Neural crest cell (in vitro differentiated cells): ENCODE data around the gene ST6GALNAC5. TPM values are rescaled to one million over a fixed set of nuclear protein-coding genes. Genes with fewer than 3 reads are reported as not detected.
A peak's percentile ranks its signal among the peaks of the same experiment; 100 is the strongest.

Experiments
- DNase-seq: peaks from one replicate; pipeline ENCODE4 v3.0.0; 2021; ENCODE audit warnings: low read depth, mixed read lengths, low spot score
- H3K27ac Mint-ChIP-seq: one replicate; pipeline ENCODE4 v1.8.0; 2021; ENCODE audit warnings: mild to moderate bottlenecking, mixed read lengths; ENCODE audit not compliant: unreplicated experiment
- H3K27me3 Mint-ChIP-seq: 2 replicates; pipeline ENCODE4 v1.8.0; 2021; ENCODE audit warnings: low read depth, mild to moderate bottlenecking, mixed read lengths
- H3K36me3 Mint-ChIP-seq: 2 replicates; pipeline ENCODE4 v1.8.0; 2021; ENCODE audit warnings: low read depth, mild to moderate bottlenecking, mixed read lengths
- H3K4me1 Mint-ChIP-seq: 2 replicates; pipeline ENCODE4 v1.8.0; 2021; ENCODE audit warnings: mixed read lengths
- H3K4me3 Mint-ChIP-seq: one replicate; pipeline ENCODE4 v1.8.0; 2021; ENCODE audit warnings: mild to moderate bottlenecking, mixed read lengths
- H3K9me3 Mint-ChIP-seq: 2 replicates; pipeline ENCODE4 v1.8.0; 2021; ENCODE audit warnings: mixed read lengths
- total RNA-seq: library from RNA; stranded (reverse); gene quantifications from 2 replicates; pipeline ENCODE4 v1.2.1, GENCODE V29; 2021
- TF ChIP-seq, protein P1 (sequence below): fragments of 200-600 bp; sonication (generic); conservative IDR thresholded peaks from 2 replicates; pipeline ENCODE4 v1.5.0; 2021; ENCODE audit warnings: antibody characterized with exemption, mild to moderate bottlenecking

ST6GALNAC5 gene
- total RNA-seq, 1 donor from 2014 or later: 45.6 TPM

DNA sequence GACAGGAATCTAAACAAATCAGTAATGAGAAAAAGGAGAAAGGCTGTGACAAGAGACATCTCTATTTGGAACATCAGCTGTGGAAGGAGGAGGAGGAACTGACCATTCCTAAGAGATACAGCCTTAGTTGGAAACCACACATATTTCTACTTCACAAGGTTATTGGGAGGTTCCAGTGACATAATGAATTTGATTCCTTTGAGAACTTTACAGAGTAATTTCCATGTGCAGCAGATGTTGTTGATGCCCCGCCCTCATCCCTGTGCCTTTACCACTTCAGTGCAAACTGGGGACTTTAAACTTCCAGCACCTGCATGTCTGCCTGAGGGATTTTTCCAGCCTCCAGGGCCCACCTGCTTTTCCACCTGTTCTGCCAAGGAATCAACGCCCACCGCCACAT is 9.3 kb upstream of the ST6GALNAC5 start:
- Mint-ChIP-seq H3K27ac (no peak overlapping the region), H3K36me3 (no peaks in the 10 kb centered on the region), H3K27me3 (no peaks in the 10 kb centered on the region), H3K9me3 (peaks cover 4% of the 10 kb centered on the region), H3K4me3 (no peak overlapping the region), H3K4me1 (peaks cover 16% of the 10 kb centered on the region)
- TF ChIP-seq, protein P1, sequence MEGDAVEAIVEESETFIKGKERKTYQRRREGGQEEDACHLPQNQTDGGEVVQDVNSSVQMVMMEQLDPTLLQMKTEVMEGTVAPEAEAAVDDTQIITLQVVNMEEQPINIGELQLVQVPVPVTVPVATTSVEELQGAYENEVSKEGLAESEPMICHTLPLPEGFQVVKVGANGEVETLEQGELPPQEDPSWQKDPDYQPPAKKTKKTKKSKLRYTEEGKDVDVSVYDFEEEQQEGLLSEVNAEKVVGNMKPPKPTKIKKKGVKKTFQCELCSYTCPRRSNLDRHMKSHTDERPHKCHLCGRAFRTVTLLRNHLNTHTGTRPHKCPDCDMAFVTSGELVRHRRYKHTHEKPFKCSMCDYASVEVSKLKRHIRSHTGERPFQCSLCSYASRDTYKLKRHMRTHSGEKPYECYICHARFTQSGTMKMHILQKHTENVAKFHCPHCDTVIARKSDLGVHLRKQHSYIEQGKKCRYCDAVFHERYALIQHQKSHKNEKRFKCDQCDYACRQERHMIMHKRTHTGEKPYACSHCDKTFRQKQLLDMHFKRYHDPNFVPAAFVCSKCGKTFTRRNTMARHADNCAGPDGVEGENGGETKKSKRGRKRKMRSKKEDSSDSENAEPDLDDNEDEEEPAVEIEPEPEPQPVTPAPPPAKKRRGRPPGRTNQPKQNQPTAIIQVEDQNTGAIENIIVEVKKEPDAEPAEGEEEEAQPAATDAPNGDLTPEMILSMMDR: no peak
- no peak for DNase-seq

DNA sequence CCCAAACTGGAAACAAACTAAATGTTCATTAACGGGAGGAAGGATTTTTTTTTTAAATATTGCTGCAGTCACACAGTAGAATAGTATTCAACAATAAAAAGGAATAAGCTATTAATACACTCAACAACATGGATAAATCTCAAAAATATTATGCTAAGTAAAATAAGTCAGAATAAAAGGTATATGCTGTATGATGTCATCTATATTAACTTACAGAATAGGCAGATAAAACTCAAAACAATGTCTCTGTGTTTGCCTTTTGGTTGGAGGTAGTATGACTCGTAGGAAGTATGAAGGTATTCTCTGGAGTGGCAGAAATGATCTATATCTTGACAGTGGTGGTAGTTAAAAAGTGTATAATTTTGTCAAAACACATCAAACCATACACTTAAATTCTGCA is 6.1 kb upstream of the ST6GALNAC5 start:
- no peaks in the 10 kb centered on the region for H3K36me3 Mint-ChIP-seq
- peaks cover 18% of the 10 kb centered on the region for H3K4me1 Mint-ChIP-seq
- DNase-seq: no peak
- no peak overlapping the region for H3K4me3 Mint-ChIP-seq
- H3K27me3 Mint-ChIP-seq: no peaks in the 10 kb centered on the region
- no peak overlapping the region for H3K27ac Mint-ChIP-seq
- TF ChIP-seq, protein P1: no peak
- peaks cover 4% of the 10 kb centered on the region for H3K9me3 Mint-ChIP-seq

DNA sequence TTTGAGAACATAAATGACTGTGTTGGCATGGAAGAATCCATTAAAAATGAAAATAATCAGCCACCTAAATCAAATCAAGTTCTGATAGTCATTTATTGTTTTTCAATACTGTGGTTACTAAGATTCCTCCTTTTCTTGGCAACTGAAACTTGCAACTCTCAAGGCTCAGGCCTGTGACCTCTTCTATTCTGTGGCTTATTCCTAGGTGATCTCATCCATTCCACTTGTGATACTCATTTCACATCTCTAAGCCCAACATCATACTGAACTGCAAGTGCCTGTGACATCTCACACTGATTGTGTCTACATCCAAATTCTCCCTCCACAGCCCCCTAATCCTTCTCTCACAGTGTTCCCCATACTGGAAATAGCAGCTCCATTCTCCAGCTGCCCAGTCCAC is 4.8 kb upstream of the ST6GALNAC5 start:
- TF ChIP-seq, protein P1: no peak
- peaks cover 22% of the 10 kb centered on the region for H3K4me1 Mint-ChIP-seq
- peaks cover 4% of the 10 kb centered on the region for H3K9me3 Mint-ChIP-seq
- no peak overlapping the region for H3K27ac Mint-ChIP-seq
- no peaks in the 10 kb centered on the region for H3K36me3 Mint-ChIP-seq
- DNase-seq: no peak
- H3K27me3 Mint-ChIP-seq: no peaks in the 10 kb centered on the region
- H3K4me3 Mint-ChIP-seq: no peak overlapping the region

DNA sequence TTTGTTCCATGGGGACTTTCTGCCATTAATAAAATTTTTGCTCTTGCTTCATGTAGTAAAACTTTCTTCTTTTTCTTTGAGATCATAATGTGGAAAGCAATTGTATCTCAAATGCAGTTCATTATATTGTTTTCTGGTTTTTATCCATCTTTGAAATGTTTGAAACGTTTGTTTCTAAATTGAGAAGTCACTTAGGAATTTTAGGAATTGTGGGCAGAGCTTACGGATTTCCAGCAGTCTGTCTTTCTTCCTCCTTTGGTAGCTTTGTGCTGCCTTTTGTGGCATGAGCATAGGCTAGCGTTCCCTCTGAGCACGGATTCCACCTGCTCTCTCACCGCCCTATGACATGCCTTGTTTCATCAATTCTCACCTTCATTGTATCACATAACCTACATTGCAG is 2.9 kb upstream of the ST6GALNAC5 start:
- H3K27ac Mint-ChIP-seq: no peak overlapping the region
- no peaks in the 10 kb centered on the region for H3K36me3 Mint-ChIP-seq
- H3K27me3 Mint-ChIP-seq: peaks cover 3% of the 10 kb centered on the region
- TF ChIP-seq, protein P1: no peak
- no peak for DNase-seq
- H3K9me3 Mint-ChIP-seq: peaks cover 4% of the 10 kb centered on the region
- H3K4me1 Mint-ChIP-seq: peaks cover 26% of the 10 kb centered on the region
- H3K4me3 Mint-ChIP-seq: no peak overlapping the region

DNA sequence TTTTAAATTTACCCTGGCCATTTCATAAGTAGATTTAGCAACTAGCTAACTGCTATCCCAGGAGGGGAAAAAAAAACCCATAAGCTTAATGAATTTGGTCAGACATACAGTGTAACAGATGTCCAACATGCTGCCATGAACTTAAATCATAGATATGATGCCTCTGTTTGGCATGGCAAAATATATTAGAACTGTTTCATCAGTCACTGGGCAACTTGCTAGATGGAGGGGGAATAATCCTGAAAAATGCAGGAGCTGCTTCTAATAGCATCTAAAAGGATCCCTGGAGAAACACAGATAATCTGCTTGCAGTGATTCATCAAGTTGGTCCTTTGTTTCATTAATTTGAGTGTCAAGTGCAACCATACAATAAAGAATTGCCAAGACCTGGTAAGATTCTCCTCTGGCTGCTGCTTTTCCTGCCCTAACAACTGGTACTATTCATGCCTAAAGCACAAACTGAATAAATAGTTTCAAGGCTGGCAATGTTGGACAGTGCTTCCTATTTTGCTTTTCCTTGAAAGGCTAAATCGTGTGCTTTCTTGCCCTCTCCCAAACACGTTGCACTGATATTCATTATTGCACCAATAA is 1.5 kb upstream of the ST6GALNAC5 start:
- Mint-ChIP-seq H3K36me3 (no peaks in the 10 kb centered on the region), H3K4me1 (peaks cover 39% of the 10 kb centered on the region), H3K9me3 (no peaks in the 10 kb centered on the region), H3K4me3 (peak overlapping the region; percentile 62), H3K27ac (no peak overlapping the region), H3K27me3 (peaks cover 3% of the 10 kb centered on the region)
- TF ChIP-seq, protein P1: no peak
- no peak for DNase-seq
